Thoracic aorta (tissue), 2 donors: ENCODE results near the gene MAP3K8. TPM values are rescaled to one million over a fixed set of nuclear protein-coding genes. Genes with fewer than 3 reads are reported as not detected.
A peak's percentile ranks its signal among the peaks of the same experiment; 100 is the strongest.

Experiments used
- ATAC-seq: fragments of 150-250 bp; one replicate; pipeline ENCODE4 v1.8.0; 2017; ENCODE audit warnings: low read depth; ENCODE audit not compliant: insufficient number of reproducible peaks, low FRiP score
- DNase-seq: peaks from one replicate; pipeline ENCODE4 v3.0.0-alpha.2; 2020; ENCODE audit warnings: low spot score
- H3K27ac ChIP-seq, 2 donors: fragments of 200-600 bp; sonication (generic); 1 replicate in 1 of 2; 2 replicates in 1 of 2; pipeline ENCODE4 v1.5.1; 2016; ENCODE audit warnings: mild to moderate bottlenecking in 2 of 2, moderate library complexity in 2 of 2
- H3K27me3 ChIP-seq: fragments of 200-600 bp; sonication (generic); replicated peaks from 2 replicates; pipeline ENCODE4 v1.6.0; 2016; ENCODE audit warnings: mild to moderate bottlenecking; ENCODE audit not compliant: insufficient read depth
- H3K36me3 ChIP-seq: fragments of 200-600 bp; sonication (generic); one replicate; pipeline ENCODE4 v1.5.1; 2016
- H3K4me1 ChIP-seq, 2 donors: fragments of 200-600 bp; sonication (generic); 1 replicate in 1 of 2; 2 replicates in 1 of 2; pipeline versions ENCODE4 v1.5.1 to v1.6.0; 2016; ENCODE audit warnings: low read depth in 2 of 2, mild to moderate bottlenecking in 1 of 2; ENCODE audit not compliant: control insufficient read depth in 1 of 2
- H3K4me3 ChIP-seq: fragments of 200-600 bp; sonication (generic); 2 replicates; pipeline ENCODE4 v1.5.1; 2016; ENCODE audit warnings: mild to moderate bottlenecking
- H3K9me3 ChIP-seq: fragments of 200-600 bp; sonication (generic); 2 replicates; pipeline ENCODE4 v1.5.1; 2016
- CTCF ChIP-seq: fragments of 200-600 bp; sonication (generic); IDR thresholded peaks from one replicate; pipeline ENCODE4 v1.5.1; 2019; ENCODE audit warnings: antibody characterized with exemption
- total RNA-seq, 2 donors: library from RNA; depleted of rRNA; stranded (reverse); fragments of >200 nt; gene quantifications; one replicate each; pipeline versions ENCODE4 v1.1.0 to v1.2.3, GENCODE V29; 2016

MAP3K8 gene
- total RNA-seq, 2 donors from 2014 or later, result 63.4 to 64.3 TPM

DNA sequence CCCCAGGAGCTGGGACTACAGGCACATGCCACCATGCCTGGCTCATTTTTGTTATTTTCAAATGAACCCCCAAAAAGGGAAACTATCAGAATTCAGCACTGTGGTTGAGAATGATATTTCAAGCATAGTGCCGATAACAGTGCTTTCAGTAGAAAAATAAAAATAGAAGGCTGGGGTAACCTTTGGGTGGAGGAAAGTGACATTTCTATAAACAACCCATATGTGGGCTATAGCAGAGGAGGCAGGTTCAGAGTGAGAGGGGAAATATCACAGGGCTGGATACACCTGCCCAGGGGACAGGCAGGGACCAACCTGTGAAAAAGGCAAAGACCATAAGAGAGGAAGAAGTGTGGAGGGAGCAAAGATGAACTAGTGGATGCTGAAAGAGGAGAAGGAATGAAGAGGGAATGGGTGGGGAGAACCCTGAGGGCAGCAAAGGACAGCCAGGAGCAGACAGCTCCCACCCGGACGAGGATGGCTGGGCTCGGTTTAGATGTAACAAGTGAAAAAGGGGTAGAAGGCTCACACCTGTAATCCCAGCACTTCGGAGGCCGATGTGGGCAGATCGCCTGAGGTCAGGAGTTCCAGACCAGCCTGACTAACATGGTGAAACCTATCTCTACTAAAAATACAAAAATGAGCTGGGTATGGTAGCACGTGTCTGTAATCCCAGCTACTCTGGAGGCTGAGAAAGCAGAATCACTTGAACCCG lies 56.5 kb downstream of the MAP3K8 start:
- H3K36me3 ChIP-seq, result no peaks in the 10 kb centered on the region
- H3K9me3 ChIP-seq, result no peaks in the 10 kb centered on the region
- no peak for ATAC-seq
- peaks cover 3 to 12% of the 10 kb centered on the region in 2 donors for H3K4me1 ChIP-seq
- no peak overlapping the region for H3K27ac ChIP-seq
- TF ChIP-seq CTCF, result no peak
- no peak overlapping the region for H3K4me3 ChIP-seq
- no peak for DNase-seq
- H3K27me3 ChIP-seq, result no peaks in the 10 kb centered on the region

DNA sequence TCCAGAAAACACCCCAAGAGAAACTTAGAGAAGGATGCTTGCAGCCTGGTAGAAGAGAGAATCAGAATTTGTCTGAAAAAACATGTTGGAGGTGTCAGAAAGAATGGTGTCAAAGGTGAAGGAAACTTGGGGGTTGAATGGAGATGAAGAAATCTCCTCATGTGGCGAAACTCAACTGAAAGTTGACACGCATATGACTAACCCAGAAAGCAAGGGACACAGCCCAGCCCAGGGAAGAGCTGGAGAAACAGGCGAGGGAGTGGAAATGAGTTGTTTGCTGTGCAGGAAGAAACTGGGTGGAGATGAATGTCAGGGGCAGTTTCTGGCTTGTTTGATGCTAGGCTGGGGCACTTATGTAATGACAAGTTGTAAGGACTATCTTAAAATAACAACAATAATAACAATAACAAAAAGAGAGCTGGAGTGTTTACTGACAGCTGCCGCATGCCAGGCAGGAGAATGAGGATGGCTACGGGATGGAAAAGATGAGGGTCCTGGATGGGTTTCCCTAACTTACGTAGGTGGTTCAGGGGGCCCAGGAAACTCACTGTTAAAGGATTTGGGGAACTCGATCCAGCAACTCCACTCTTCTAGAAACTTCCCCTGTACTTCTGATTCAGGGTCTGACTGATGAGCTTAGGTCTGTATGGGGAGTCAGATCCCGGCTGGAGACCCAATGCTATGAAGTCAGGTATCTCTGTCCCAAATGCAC lies 57.4 kb downstream of the MAP3K8 start:
- ATAC-seq, result no peak

DNA sequence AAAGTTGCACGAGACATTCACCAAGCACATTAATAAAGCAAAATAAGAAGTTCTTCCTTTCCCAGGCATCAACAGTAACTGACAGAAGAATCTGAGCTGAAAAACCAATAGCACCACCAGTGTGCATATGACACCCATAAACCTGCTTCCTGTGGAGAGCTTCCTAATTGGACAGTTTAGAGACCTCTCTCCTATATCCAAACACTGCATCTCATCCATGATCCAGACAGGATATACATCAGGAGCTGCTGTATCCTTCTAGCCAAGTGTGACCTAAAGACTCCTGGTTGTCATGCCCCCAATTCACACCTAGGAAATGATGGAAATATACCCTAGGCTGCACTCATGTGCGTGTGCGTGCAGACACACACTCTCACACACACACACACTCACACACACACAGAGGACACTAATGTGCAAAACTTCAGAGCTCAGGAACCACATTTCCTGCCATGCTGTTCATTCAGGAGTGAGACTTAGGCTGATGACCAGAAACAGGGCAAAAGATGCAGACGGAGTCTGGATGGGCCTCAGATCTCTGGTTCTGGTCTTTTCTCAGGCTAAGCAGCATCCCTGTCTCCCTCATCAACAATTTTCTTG lies 58.0 kb downstream of the MAP3K8 start:
- H3K4me1 ChIP-seq, result peaks cover 3 to 12% of the 10 kb centered on the region in 2 donors
- no peak for TF ChIP-seq CTCF
- H3K27ac ChIP-seq, result no peak overlapping the region
- DNase-seq (no peak), ATAC-seq (no peak)
- no peaks in the 10 kb centered on the region for H3K9me3 ChIP-seq
- H3K27me3 ChIP-seq, result no peaks in the 10 kb centered on the region
- H3K36me3 ChIP-seq, result no peaks in the 10 kb centered on the region
- no peak overlapping the region for H3K4me3 ChIP-seq

More for the DNA sequence above, 57.4 kb downstream of the MAP3K8 start:
- Histone ChIP-seq H3K36me3 (no peaks in the 10 kb centered on the region), H3K4me3 (no peak overlapping the region), H3K9me3 (no peaks in the 10 kb centered on the region), H3K27me3 (no peaks in the 10 kb centered on the region), H3K27ac (no peak overlapping the region), H3K4me1 (peaks cover 3 to 12% of the 10 kb centered on the region in 2 donors)
- DNase-seq, result no peak
- no peak for TF ChIP-seq CTCF

DNA sequence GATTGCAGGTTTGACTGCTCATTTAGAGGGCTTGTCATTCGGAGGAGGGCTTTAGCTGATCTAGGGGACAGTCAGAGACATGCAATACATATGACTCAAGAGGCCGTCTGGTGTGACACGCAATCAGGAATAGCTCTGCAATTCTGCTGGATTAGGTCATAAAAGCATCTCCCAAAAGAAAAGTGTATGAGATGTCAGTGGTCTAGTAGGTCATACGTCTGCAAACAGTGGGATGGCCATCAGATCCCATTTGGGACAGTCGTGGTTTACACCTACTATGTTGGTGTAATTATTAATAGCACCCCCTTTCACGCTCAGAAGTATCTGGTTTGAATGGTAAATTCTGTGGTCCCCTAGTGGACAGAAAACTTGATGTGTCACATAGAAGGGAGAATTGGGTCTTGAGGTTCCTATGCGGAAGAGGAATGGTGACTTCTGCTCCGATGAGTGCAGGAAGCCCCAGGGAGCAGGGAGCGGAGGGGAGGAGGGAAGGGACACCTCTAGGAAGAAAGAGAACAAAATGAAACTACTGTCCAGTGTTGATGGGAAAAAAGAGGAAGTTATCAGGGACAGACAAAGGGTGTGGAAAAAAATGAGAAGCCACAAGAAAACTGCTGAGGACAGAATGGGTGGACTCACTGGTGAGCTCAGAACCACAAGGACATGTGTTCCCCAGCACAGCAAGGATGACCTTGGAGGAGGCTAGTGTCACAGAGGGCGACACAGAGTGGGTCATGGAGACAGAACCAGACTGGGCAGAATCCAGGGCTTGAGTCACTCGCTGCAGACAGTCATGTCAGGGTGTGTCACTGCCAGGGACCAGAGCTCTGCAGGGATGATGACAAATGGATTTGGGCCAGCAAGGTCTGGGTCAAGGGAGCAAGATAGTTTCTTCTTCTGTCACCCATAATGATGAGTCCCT lies 59.9 kb downstream of the MAP3K8 start:
- DNase-seq (peak; percentile 53), ATAC-seq (no peak)
- Histone ChIP-seq H3K27ac (peak overlapping the region in 1 of 2 donors; percentile 27), H3K4me3 (no peak overlapping the region), H3K36me3 (no peaks in the 10 kb centered on the region), H3K9me3 (no peaks in the 10 kb centered on the region), H3K27me3 (no peaks in the 10 kb centered on the region), H3K4me1 (peaks cover 3 to 12% of the 10 kb centered on the region in 2 donors)
- no peak for TF ChIP-seq CTCF
